Measurements from ENCODE around the gene NRXN3.

NRXN3 gene

GRCh38 chr14:78709795-78710557 lies 539.8 kb downstream of the NRXN3 start:
- TF ChIP-seq FOXA1 (IDR thresholded peaks at IDR 0.05): no peak
- no peak for TF ChIP-seq PKNOX1 (IDR thresholded peaks at IDR 0.05)
- no peak for TF ChIP-seq SP1 (IDR thresholded peaks at IDR 0.05)
- no peak for TF ChIP-seq TARDBP (IDR thresholded peaks at IDR 0.05)
- TF ChIP-seq HDGF (IDR thresholded peaks at IDR 0.05; ENCODE audit: borderline replicate concordance): no peak
- TF ChIP-seq ARNT (IDR thresholded peaks at IDR 0.05): no peak
- no peak for TF ChIP-seq ZNF384 (IDR thresholded peaks at IDR 0.05)
- no peak for TF ChIP-seq SUZ12 (IDR thresholded peaks at IDR 0.05)
- TF ChIP-seq NFRKB (IDR thresholded peaks at IDR 0.05): no peak
- no peak for TF ChIP-seq FOXM1 (IDR thresholded peaks at IDR 0.05; ENCODE audit: borderline replicate concordance)
- no peak for TF ChIP-seq CTBP1 (IDR thresholded peaks at IDR 0.05; ENCODE audit: borderline replicate concordance)
- no peak for TF ChIP-seq LEF1 (IDR thresholded peaks at IDR 0.05; ENCODE audit: borderline replicate concordance)
- no peak for TF ChIP-seq BHLHE40 (IDR thresholded peaks at IDR 0.05; ENCODE audit: borderline replicate concordance)
- ChIA-PET POLR2A (no interaction called here), CTCF (interaction anchor here (0.6 kb wide), 1 partner anchor 973 kb away, joined by 3 read pairs; no protein-coding TSS in a partner anchor)
- DNase-seq (ENCODE audit: extremely low spot score): no peak

- POLR2A ChIA-PET: no interaction called here
- TF ChIP-seq HDGF (IDR thresholded peaks at IDR 0.05; ENCODE audit: borderline replicate concordance): no peak
- no peak for TF ChIP-seq L3MBTL2 (conservative IDR thresholded peaks at IDR 0.05)
- no peak for TF ChIP-seq ELF4 (IDR thresholded peaks at IDR 0.05)
- no peak for TF ChIP-seq NFRKB (IDR thresholded peaks at IDR 0.05)
- no peak for TF ChIP-seq TARDBP (IDR thresholded peaks at IDR 0.05)
- no peak for TF ChIP-seq ZNF384 (IDR thresholded peaks at IDR 0.05)
- no peak for TF ChIP-seq LEF1 (IDR thresholded peaks at IDR 0.05; ENCODE audit: borderline replicate concordance)
- TF ChIP-seq BHLHE40 (IDR thresholded peaks at IDR 0.05; ENCODE audit: borderline replicate concordance): no peak
- TF ChIP-seq ARNT (IDR thresholded peaks at IDR 0.05): no peak
- no peak for TF ChIP-seq PKNOX1 (IDR thresholded peaks at IDR 0.05)
- TF ChIP-seq CTBP1 (IDR thresholded peaks at IDR 0.05; ENCODE audit: borderline replicate concordance): no peak
- no peak for TF ChIP-seq FOXM1 (IDR thresholded peaks at IDR 0.05; ENCODE audit: borderline replicate concordance)
- TF ChIP-seq FOXA1 (IDR thresholded peaks at IDR 0.05): no peak
- no peak for TF ChIP-seq FOXK2 (IDR thresholded peaks at IDR 0.05)
- CTCF ChIA-PET: no interaction called here
- no peak for DNase-seq (ENCODE audit: extremely low spot score)
Measured at GRCh38 chr14:78710963-78711362, 540.8 kb downstream of the NRXN3 start.

- ChIA-PET CTCF (no interaction called here), POLR2A (no interaction called here)
- DNase-seq (ENCODE audit: extremely low spot score): no peak
- TF ChIP-seq HDGF (IDR thresholded peaks at IDR 0.05; ENCODE audit: borderline replicate concordance) (no peak), CTBP1 (IDR thresholded peaks at IDR 0.05; ENCODE audit: borderline replicate concordance) (no peak), NFRKB (IDR thresholded peaks at IDR 0.05) (no peak), TARDBP (IDR thresholded peaks at IDR 0.05) (no peak), FOXM1 (IDR thresholded peaks at IDR 0.05; ENCODE audit: borderline replicate concordance) (no peak), ARNT (IDR thresholded peaks at IDR 0.05) (no peak), ELF4 (IDR thresholded peaks at IDR 0.05) (no peak), FOXA1 (IDR thresholded peaks at IDR 0.05) (no peak), BHLHE40 (IDR thresholded peaks at IDR 0.05; ENCODE audit: borderline replicate concordance) (no peak)
Measured at GRCh38 chr14:78713716-78714115, 543.5 kb downstream of the NRXN3 start.

DNA sequence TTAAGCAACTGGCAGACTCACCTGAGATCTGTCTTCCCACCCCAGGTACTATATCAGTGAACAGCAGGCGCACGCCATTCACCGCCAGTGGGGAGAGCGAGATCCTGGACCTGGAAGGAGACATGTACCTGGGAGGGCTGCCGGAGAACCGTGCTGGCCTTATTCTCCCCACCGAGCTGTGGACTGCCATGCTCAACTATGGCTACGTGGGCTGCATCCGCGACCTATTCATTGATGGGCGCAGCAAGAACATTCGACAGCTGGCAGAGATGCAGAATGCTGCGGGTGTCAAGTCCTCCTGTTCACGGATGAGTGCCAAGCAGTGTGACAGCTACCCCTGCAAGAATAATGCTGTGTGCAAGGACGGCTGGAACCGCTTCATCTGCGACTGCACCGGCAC lies 544.5 kb downstream of the NRXN3 start:
- no peak for DNase-seq (ENCODE audit: extremely low spot score)
- ChIA-PET POLR2A (no interaction called here), CTCF (no interaction called here)
- TF ChIP-seq HDGF (IDR thresholded peaks at IDR 0.05; ENCODE audit: borderline replicate concordance): no peak
- no peak for TF ChIP-seq BHLHE40 (IDR thresholded peaks at IDR 0.05; ENCODE audit: borderline replicate concordance)
- TF ChIP-seq FOXM1 (IDR thresholded peaks at IDR 0.05; ENCODE audit: borderline replicate concordance): no peak
- TF ChIP-seq TARDBP (IDR thresholded peaks at IDR 0.05): no peak
- TF ChIP-seq FOXA1 (IDR thresholded peaks at IDR 0.05): no peak
- no peak for TF ChIP-seq ELF4 (IDR thresholded peaks at IDR 0.05)
- no peak for TF ChIP-seq ZNF384 (IDR thresholded peaks at IDR 0.05)
- TF ChIP-seq NFRKB (IDR thresholded peaks at IDR 0.05): no peak
- TF ChIP-seq PKNOX1 (IDR thresholded peaks at IDR 0.05): no peak
- TF ChIP-seq LEF1 (IDR thresholded peaks at IDR 0.05; ENCODE audit: borderline replicate concordance): no peak
- no peak for TF ChIP-seq SUZ12 (IDR thresholded peaks at IDR 0.05)
- no peak for TF ChIP-seq FOXK2 (IDR thresholded peaks at IDR 0.05)
- no peak for TF ChIP-seq L3MBTL2 (conservative IDR thresholded peaks at IDR 0.05)
- no peak for TF ChIP-seq CTBP1 (IDR thresholded peaks at IDR 0.05; ENCODE audit: borderline replicate concordance)

DNA sequence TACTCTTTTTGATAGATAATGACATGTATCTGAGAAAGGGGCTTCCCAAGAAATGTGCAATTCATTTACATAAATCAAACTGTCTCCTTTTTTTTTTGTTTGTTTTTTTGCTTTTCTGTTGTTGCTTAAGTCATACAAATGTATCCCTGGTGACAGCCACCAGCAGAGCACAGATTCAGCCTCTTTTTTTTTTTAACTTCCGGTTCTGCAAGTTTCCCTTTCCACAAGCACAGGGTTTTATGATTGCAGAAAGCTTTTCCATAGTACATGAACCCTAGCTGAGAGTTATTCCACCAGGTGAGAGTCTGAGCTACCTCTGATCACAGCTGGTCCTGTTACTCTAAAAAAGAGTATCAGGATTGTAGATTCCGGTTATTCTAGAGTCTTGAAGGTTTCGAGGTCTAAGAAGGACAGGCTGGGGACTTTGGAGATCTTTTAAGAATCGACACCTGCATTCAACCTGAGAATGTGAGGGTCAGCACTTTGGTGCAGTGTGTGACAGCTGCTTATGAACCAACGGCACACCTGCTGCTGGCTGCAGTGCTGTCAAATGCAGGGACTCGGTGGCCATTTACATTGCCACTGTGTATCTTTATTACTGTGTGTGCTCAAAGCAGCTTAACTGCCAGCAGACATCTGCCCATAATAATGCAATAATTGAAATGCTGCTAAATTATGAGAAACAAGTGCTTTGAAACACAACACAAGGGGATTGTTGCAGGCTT lies 551.7 kb downstream of the NRXN3 start:
- CTCF ChIA-PET: no interaction called here
- no peak for DNase-seq (ENCODE audit: extremely low spot score)
- POLR2A ChIA-PET: no interaction called here

More for the DNA sequence above, 551.7 kb downstream of the NRXN3 start:
- TF ChIP-seq TARDBP (IDR thresholded peaks at IDR 0.05): no peak
- no peak for TF ChIP-seq LEF1 (IDR thresholded peaks at IDR 0.05; ENCODE audit: borderline replicate concordance)
- no peak for TF ChIP-seq FOXK2 (IDR thresholded peaks at IDR 0.05)
- TF ChIP-seq CTBP1 (IDR thresholded peaks at IDR 0.05; ENCODE audit: borderline replicate concordance): no peak
- TF ChIP-seq PKNOX1 (IDR thresholded peaks at IDR 0.05): no peak
- TF ChIP-seq FOXM1 (IDR thresholded peaks at IDR 0.05; ENCODE audit: borderline replicate concordance): no peak
- TF ChIP-seq SUZ12 (IDR thresholded peaks at IDR 0.05): no peak
- TF ChIP-seq ELF4 (IDR thresholded peaks at IDR 0.05): no peak
- TF ChIP-seq ZNF384 (IDR thresholded peaks at IDR 0.05): no peak
- no peak for TF ChIP-seq L3MBTL2 (conservative IDR thresholded peaks at IDR 0.05)
- no peak for TF ChIP-seq FOXA1 (IDR thresholded peaks at IDR 0.05)
- TF ChIP-seq SP1 (IDR thresholded peaks at IDR 0.05): no peak
- no peak for TF ChIP-seq BHLHE40 (IDR thresholded peaks at IDR 0.05; ENCODE audit: borderline replicate concordance)
- TF ChIP-seq ARNT (IDR thresholded peaks at IDR 0.05): no peak
- TF ChIP-seq HDGF (IDR thresholded peaks at IDR 0.05; ENCODE audit: borderline replicate concordance): no peak
- no peak for TF ChIP-seq NFRKB (IDR thresholded peaks at IDR 0.05)

All from HEK293T (cell line).